Measurements from ENCODE around the gene BCL2L1. TPM values are rescaled to one million over a fixed set of nuclear protein-coding genes. Genes with fewer than 3 reads are reported as not detected.

Gene BCL2L1
- 53.4 and 60.4 TPM in 2 replicates for total RNA-seq

GRCh38 chr20:31722257-31723068 is at the start of gene BCL2L1:
Gene BCL2L1 (minus strand): TSS chr20:31722868. CDS start chr20:31722218, 650 bp downstream.
- Mint-ChIP-seq H3K27me3 (no peaks in the 10 kb centered on the region), H3K4me1 (peaks cover 51% of the 10 kb centered on the region), H3K4me3 (peak within 1 kb of the TSS; percentile 95), H3K36me3 (ENCODE audit: low read depth) (peaks cover 45% of the 10 kb centered on the region), H3K9me3 (no peaks in the 10 kb centered on the region), H3K27ac (peak within 1 kb of the TSS; percentile 96)
- intact Hi-C loops (cut with micrococcal nuclease): loop anchor here (1.0 to 5.0 kb wide), 11 partner anchors 16 to 635 kb away; partner anchors contain the start of genes ASXL1, HM13, ID1 and PLAGL2
- DNase-seq (peak; percentile 64), ATAC-seq (ENCODE audit: low read depth) (peak; percentile 22)
- ChIA-PET CTCF (interaction anchor here (1.2 to 4.9 kb wide), 9 partner anchors 23 to 135 kb away, joined by 4 to 239 read pairs (median 23); no protein-coding TSS in a partner anchor), POLR2A (interaction anchor here (0.7 to 4.6 kb wide), 10 partner anchors 16 to 387 kb away, joined by 3 to 132 read pairs (median 9); partner anchors contain the start of gene TM9SF4)
- no peak for TF ChIP-seq CTCF (IDR thresholded peaks at IDR 0.05)

GRCh38 chr20:31770243-31770642 is 47.6 kb upstream of the BCL2L1 start:
- H3K27me3 Mint-ChIP-seq: no peaks in the 10 kb centered on the region
- no peaks in the 10 kb centered on the region for H3K4me1 Mint-ChIP-seq
- DNase-seq (no peak), ATAC-seq (ENCODE audit: low read depth) (no peak)
- intact Hi-C loops (cut with micrococcal nuclease): no loop called here
- no peak overlapping the region for H3K27ac Mint-ChIP-seq
- H3K9me3 Mint-ChIP-seq: no peaks in the 10 kb centered on the region
- no peak overlapping the region for H3K4me3 Mint-ChIP-seq
- CTCF ChIA-PET: no interaction called here
- H3K36me3 Mint-ChIP-seq (ENCODE audit: low read depth): no peaks in the 10 kb centered on the region
- no peak for TF ChIP-seq CTCF (IDR thresholded peaks at IDR 0.05)
- POLR2A ChIA-PET: no interaction called here

- no peak for TF ChIP-seq CTCF (IDR thresholded peaks at IDR 0.05)
- no peak for DNase-seq
- no peaks in the 10 kb centered on the region for H3K36me3 Mint-ChIP-seq (ENCODE audit: low read depth)
- ChIA-PET POLR2A (no interaction called here), CTCF (no interaction called here)
- intact Hi-C loops (cut with micrococcal nuclease): no loop called here
- no peak for ATAC-seq (ENCODE audit: low read depth)
- no peaks in the 10 kb centered on the region for H3K27me3 Mint-ChIP-seq
- H3K9me3 Mint-ChIP-seq: no peaks in the 10 kb centered on the region
- no peak overlapping the region for H3K4me3 Mint-ChIP-seq
- H3K4me1 Mint-ChIP-seq: no peaks in the 10 kb centered on the region
- H3K27ac Mint-ChIP-seq: no peak overlapping the region
Observed at GRCh38 chr20:31769681-31770080, 47.0 kb upstream of the BCL2L1 start.

GRCh38 chr20:31767805-31768204 is 45.1 kb upstream of the BCL2L1 start:
- POLR2A ChIA-PET: no interaction called here
- H3K27me3 Mint-ChIP-seq: no peaks in the 10 kb centered on the region
- H3K4me1 Mint-ChIP-seq: no peaks in the 10 kb centered on the region
- no peak for ATAC-seq (ENCODE audit: low read depth)
- intact Hi-C loops (cut with micrococcal nuclease): no loop called here
- H3K4me3 Mint-ChIP-seq: no peak overlapping the region
- H3K36me3 Mint-ChIP-seq (ENCODE audit: low read depth): no peaks in the 10 kb centered on the region
- H3K9me3 Mint-ChIP-seq: no peaks in the 10 kb centered on the region
- no peak overlapping the region for H3K27ac Mint-ChIP-seq
- CTCF ChIA-PET: no interaction called here
- TF ChIP-seq CTCF (IDR thresholded peaks at IDR 0.05): no peak
- no peak for DNase-seq

GRCh38 chr20:31764641-31765305 is 42.1 kb upstream of the BCL2L1 start:
- no peak for ATAC-seq (ENCODE audit: low read depth)
- H3K36me3 Mint-ChIP-seq (ENCODE audit: low read depth): no peaks in the 10 kb centered on the region

More at GRCh38 chr20:31764641-31765305, 42.1 kb upstream of the BCL2L1 start:
- Mint-ChIP-seq H3K9me3 (no peaks in the 10 kb centered on the region), H3K27me3 (no peaks in the 10 kb centered on the region), H3K4me3 (no peak overlapping the region), H3K27ac (no peak overlapping the region), H3K4me1 (no peaks in the 10 kb centered on the region)
- DNase-seq: no peak
- ChIA-PET CTCF (no interaction called here), POLR2A (no interaction called here)
- no peak for TF ChIP-seq CTCF (IDR thresholded peaks at IDR 0.05)
- intact Hi-C loops (cut with micrococcal nuclease): no loop called here

All from activated B cell treated with CpG ODN at 0.5 μM for 24 hours (primary cell).